ENCODE data around the gene ARHGAP42.

GRCh38 chr11:100961633-100962032, 274.5 kb downstream of the ARHGAP42 start:
- TF ChIP-seq CTCF (IDR thresholded peaks at IDR 0.05 in 2 of 3, conservative IDR thresholded peaks at IDR 0.05 in 1 of 3; ENCODE audit: control insufficient read depth in 2 of 3, extremely low read depth in 1 of 3, insufficient read depth in 1 of 3, low read depth in 3 of 3, low read length in 3 of 3) (no peak), MTA2 (IDR thresholded peaks at IDR 0.05; ENCODE audit: low read depth) (no peak), TAF1 (IDR thresholded peaks at IDR 0.05; ENCODE audit: borderline replicate concordance, low read depth, low read length) (no peak), NRF1 (conservative IDR thresholded peaks at IDR 0.05; ENCODE audit: low read depth, low read length) (no peak), EED (IDR thresholded peaks at IDR 0.05; ENCODE audit: low read depth) (no peak), CREB1 (IDR thresholded peaks at IDR 0.05; ENCODE audit: low read depth) (no peak), REST (IDR thresholded peaks at IDR 0.05; ENCODE audit: low read depth, low read length) (no peak), EP300 (IDR thresholded peaks at IDR 0.05; ENCODE audit: borderline replicate concordance in 1 of 2, control insufficient read depth in 1 of 2, low read depth in 2 of 2, low read length in 2 of 2) (no peak), ASH2L (IDR thresholded peaks at IDR 0.05; ENCODE audit: borderline replicate concordance, low read depth) (no peak), ZNF384 (IDR thresholded peaks at IDR 0.05; ENCODE audit: borderline replicate concordance, low read depth, low read length) (no peak), POLR2AphosphoS5 (IDR thresholded peaks at IDR 0.05; ENCODE audit: low read length) (no peak), CBFB (IDR thresholded peaks at IDR 0.05; ENCODE audit: low read depth) (no peak), ZNF217 (IDR thresholded peaks at IDR 0.05) (no peak)

All from GM12878 (cell line).